ENCODE results near the gene TMEM151A. TPM values are rescaled to one million over a fixed set of nuclear protein-coding genes. Genes with fewer than 3 reads are reported as not detected.

TMEM151A gene
- total and polyA plus RNA-seq, 2 of the 4 experiments (the other 2 are of a cell fraction): 0.03 TPM; not detected in 1

GRCh38 chr11:66287211-66287888, 4.3 kb upstream of the TMEM151A start:
- Histone ChIP-seq H3K14ac (replicated peaks; ENCODE audit: low read depth, low read length) (no peak overlapping the region), H4K8ac (ENCODE audit: low read depth in 2 of 2, low read length in 2 of 2) (peak overlapping the region in 1 of 2 experiments; percentile 90; a peak in 1 of 4 replicates), H3K4me2 (ENCODE audit: low read depth, low read length) (peak overlapping the region; percentile 98), H3K18ac (ENCODE audit: low read depth, low read length) (no peak overlapping the region), H3K4me1 (ENCODE audit: control insufficient read depth, insufficient read depth, low read length) (peaks cover 13% of the 10 kb centered on the region), H3K27me3 (ENCODE audit: control insufficient read depth, insufficient read depth, low read length) (peaks cover 14% of the 10 kb centered on the region), H4K5ac (ENCODE audit: low read depth, low read length) (no peak overlapping the region), H2BK15ac (ENCODE audit: low read depth, low read length) (no peak overlapping the region), H4K91ac (ENCODE audit: insufficient read depth, low read depth, low read length) (no peak overlapping the region), H3K9ac (ENCODE audit: low read depth, low read length) (no peak overlapping the region), H3K9me3 (ENCODE audit: control insufficient read depth, insufficient read depth, low read length) (no peaks in the 10 kb centered on the region), H3K4ac (ENCODE audit: low read depth, low read length) (no peak overlapping the region), H2BK20ac (ENCODE audit: low read depth, low read length) (no peak overlapping the region), H3K27ac (ENCODE audit: insufficient read depth, low read length) (no peak overlapping the region), H3K9me1 (ENCODE audit: insufficient read depth, low read length) (peaks cover 17% of the 10 kb centered on the region), H3K56ac (ENCODE audit: extremely low read depth, insufficient read depth, low read length) (no peak overlapping the region), H3K4me3 (ENCODE audit: insufficient read depth, low read depth, low read length) (no peak overlapping the region), H3K23ac (ENCODE audit: low read depth, low read length) (peak overlapping the region; percentile 31; the same call in 1 of the 2 replicates), H4K20me1 (ENCODE audit: insufficient read depth, low read length) (peaks cover 24% of the 10 kb centered on the region), H2AK9ac (replicated peaks; ENCODE audit: low read depth, low read length, poor library complexity) (peak overlapping the region; percentile 96), H2AK5ac (ENCODE audit: low read depth, low read length) (peak overlapping the region; percentile 90; the same call in 1 of the 2 replicates), H2BK5ac (ENCODE audit: low read depth, low read length, poor library complexity, severe bottlenecking) (no peak overlapping the region), H3K79me1 (ENCODE audit: low read depth in 1 of 2, low read length in 2 of 2) (peaks cover 15 to 40% of the 10 kb centered on the region in 2 experiments; a peak in 3 of 4 replicates), H3K36me3 (ENCODE audit: control insufficient read depth, insufficient read depth, low read length) (peaks cover 16% of the 10 kb centered on the region; the same call in 1 of the 2 replicates), H2BK120ac (ENCODE audit: low read depth, low read length) (no peak overlapping the region), H2AFZ (replicated peaks; ENCODE audit: low read length, poor library complexity) (peak overlapping the region; percentile 59)
- ChIA-PET CTCF (no interaction called here), POLR2A (ENCODE audit: unreplicated experiment) (no interaction called here)
- BruUV-seq (replicated peaks): no TSS peak
- in situ Hi-C loops (cut with MboI; ENCODE audit: low sequenced_read_pairs): no loop called here
- DNase-seq (no peak), ATAC-seq (ENCODE audit: low read depth) (no peak)
- TF ChIP-seq, protein P1, sequence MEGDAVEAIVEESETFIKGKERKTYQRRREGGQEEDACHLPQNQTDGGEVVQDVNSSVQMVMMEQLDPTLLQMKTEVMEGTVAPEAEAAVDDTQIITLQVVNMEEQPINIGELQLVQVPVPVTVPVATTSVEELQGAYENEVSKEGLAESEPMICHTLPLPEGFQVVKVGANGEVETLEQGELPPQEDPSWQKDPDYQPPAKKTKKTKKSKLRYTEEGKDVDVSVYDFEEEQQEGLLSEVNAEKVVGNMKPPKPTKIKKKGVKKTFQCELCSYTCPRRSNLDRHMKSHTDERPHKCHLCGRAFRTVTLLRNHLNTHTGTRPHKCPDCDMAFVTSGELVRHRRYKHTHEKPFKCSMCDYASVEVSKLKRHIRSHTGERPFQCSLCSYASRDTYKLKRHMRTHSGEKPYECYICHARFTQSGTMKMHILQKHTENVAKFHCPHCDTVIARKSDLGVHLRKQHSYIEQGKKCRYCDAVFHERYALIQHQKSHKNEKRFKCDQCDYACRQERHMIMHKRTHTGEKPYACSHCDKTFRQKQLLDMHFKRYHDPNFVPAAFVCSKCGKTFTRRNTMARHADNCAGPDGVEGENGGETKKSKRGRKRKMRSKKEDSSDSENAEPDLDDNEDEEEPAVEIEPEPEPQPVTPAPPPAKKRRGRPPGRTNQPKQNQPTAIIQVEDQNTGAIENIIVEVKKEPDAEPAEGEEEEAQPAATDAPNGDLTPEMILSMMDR (conservative IDR thresholded peaks at IDR 0.05; ENCODE audit: low read depth, low read length): no peak
- TF ChIP-seq, protein P2, sequence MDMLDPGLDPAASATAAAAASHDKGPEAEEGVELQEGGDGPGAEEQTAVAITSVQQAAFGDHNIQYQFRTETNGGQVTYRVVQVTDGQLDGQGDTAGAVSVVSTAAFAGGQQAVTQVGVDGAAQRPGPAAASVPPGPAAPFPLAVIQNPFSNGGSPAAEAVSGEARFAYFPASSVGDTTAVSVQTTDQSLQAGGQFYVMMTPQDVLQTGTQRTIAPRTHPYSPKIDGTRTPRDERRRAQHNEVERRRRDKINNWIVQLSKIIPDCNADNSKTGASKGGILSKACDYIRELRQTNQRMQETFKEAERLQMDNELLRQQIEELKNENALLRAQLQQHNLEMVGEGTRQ (IDR thresholded peaks at IDR 0.05; ENCODE audit: low read depth, low read length): no peak
- TF ChIP-seq SMC3 (IDR thresholded peaks at IDR 0.05; ENCODE audit: low read depth, low read length) (no peak), BHLHE40 (IDR thresholded peaks at IDR 0.05; ENCODE audit: low read depth, low read length) (no peak), ELK1 (IDR thresholded peaks at IDR 0.05; ENCODE audit: borderline replicate concordance, low read depth, low read length) (no peak), MAFK (IDR thresholded peaks at IDR 0.05; ENCODE audit: low read depth, low read length) (no peak), MAZ (IDR thresholded peaks at IDR 0.05; ENCODE audit: borderline replicate concordance, low read depth, low read length) (no peak)
- 96% methylated on average over 3 of the region's 10 CpGs; no CpG with 5 or more reads in 1 of the 2 experiments for WGBS, 2 experiments (ENCODE audit: extremely low coverage in 2 of 2, insufficient read length in 1 of 2)
- dilution Hi-C loops (cut with HindIII; ENCODE audit: low sequenced_read_pairs, unreplicated experiment): no loop called here
- intact Hi-C loops (cut with micrococcal nuclease): no loop called here

Data from IMR-90 (cell line).